Testis (tissue), 3 donors: ENCODE results near the gene UBE2E1. TPM values are rescaled to one million over a fixed set of nuclear protein-coding genes. Genes with fewer than 3 reads are reported as not detected.

Experiments used
- DNase-seq: peaks from one replicate; pipeline ENCODE4 v3.0.0-alpha.2; 2019
- H3K27ac ChIP-seq, 2 donors: fragments of 200-600 bp; sonication (generic); one replicate each; pipeline ENCODE4 v1.5.1; 2019
- H3K27me3 ChIP-seq: fragments of 200-600 bp; sonication (generic); one replicate; pipeline ENCODE4 v1.5.1; 2019
- H3K36me3 ChIP-seq: fragments of 200-600 bp; sonication (generic); one replicate; pipeline ENCODE4 v1.5.1; 2017; ENCODE audit warnings: low read depth; ENCODE audit errors: missing control alignments
- H3K4me1 ChIP-seq: fragments of 200-600 bp; sonication (generic); one replicate; pipeline ENCODE4 v1.5.1; 2019
- H3K4me3 ChIP-seq, 2 donors: fragments of 200-600 bp; sonication (generic); one replicate each; pipeline ENCODE4 v1.5.1; 2017 to 2019
- H3K9me3 ChIP-seq: fragments of 200-600 bp; sonication (generic); one replicate; pipeline ENCODE4 v1.5.1; 2017
- CTCF ChIP-seq, 3 experiments: fragments of 450-650 bp in 2 of 3; fragments of 200-600 bp in 1 of 3; sonication (generic) in 1 of 3; IDR thresholded peaks; one replicate each; pipeline ENCODE4 v1.5.1; 2016 to 2019; ENCODE audit warnings: antibody characterized with exemption in 3 of 3, mild to moderate bottlenecking in 2 of 3, moderate library complexity in 1 of 3
- POLR2A ChIP-seq: fragments of 450-650 bp; IDR thresholded peaks from one replicate; pipeline ENCODE4 v1.6.1; 2017; ENCODE audit warnings: antibody characterized with exemption, mild to moderate bottlenecking, moderate library complexity
- WGBS, 2 donors: methylation state at CpG; one replicate each; pipeline ENCODE4 v1.1.5; 2018; 5-methylcytosine and 5-hydroxymethylcytosine counted together
- intact Hi-C: fragments of 100-400 bp; cut with DNase I; formaldehyde crosslinking; loops from one replicate; pipeline ENCODE4 v1.15.1; 2023; ENCODE audit warnings: low total_unique reads
- polyA plus RNA-seq: library from polyadenylated mRNA; stranded (reverse); fragments of 350-450 nt; fragmentation: Illumina TruSeq; extraction: RNeasy Lipid Tissue Mini Kit (QIAGEN cat#74804); gene quantifications from one replicate; pipeline ENCODE4 v1.2.3, GENCODE V29; 2014; ENCODE audit warnings: low read depth, low replicate concordance; ENCODE audit not compliant: insufficient read depth
- total RNA-seq, 2 donors: library from RNA; depleted of rRNA; stranded (reverse); fragments of >200 nt; gene quantifications; one replicate each; pipeline ENCODE4 v1.2.3, GENCODE V29; 2016

UBE2E1 gene
- total and polyA plus RNA-seq, 3 donors from 2014 or later: 68.7 to 89.5 (median 82.2) TPM

GRCh38 chr3:23920151-23920655, 114.4 kb downstream of the UBE2E1 start:
- H3K36me3 ChIP-seq: no peaks in the 10 kb centered on the region
- no peak overlapping the region for H3K4me3 ChIP-seq
- intact Hi-C loops: no loop called here
- TF ChIP-seq POLR2A (no peak), CTCF (IDR thresholded peaks at IDR 0.05) (no peak)
- WGBS, 2 donors: 84% methylated on average over 5 of the region's 5 CpGs
- no peak overlapping the region for H3K27ac ChIP-seq
- H3K4me1 ChIP-seq: peaks cover 6% of the 10 kb centered on the region
- no peaks in the 10 kb centered on the region for H3K9me3 ChIP-seq
- DNase-seq: no peak
- no peaks in the 10 kb centered on the region for H3K27me3 ChIP-seq

GRCh38 chr3:23921052-23921511, 115.3 kb downstream of the UBE2E1 start:
- DNase-seq: no peak
- Histone ChIP-seq H3K4me3 (no peak overlapping the region), H3K4me1 (peaks cover 6% of the 10 kb centered on the region), H3K9me3 (no peaks in the 10 kb centered on the region), H3K27me3 (no peaks in the 10 kb centered on the region), H3K36me3 (no peaks in the 10 kb centered on the region), H3K27ac (no peak overlapping the region)
- 84 to 88% methylated on average over 3 of the region's 3 CpGs for WGBS, 2 donors
- intact Hi-C loops: no loop called here
- TF ChIP-seq CTCF (IDR thresholded peaks at IDR 0.05): no peak
- TF ChIP-seq POLR2A: no peak

DNA sequence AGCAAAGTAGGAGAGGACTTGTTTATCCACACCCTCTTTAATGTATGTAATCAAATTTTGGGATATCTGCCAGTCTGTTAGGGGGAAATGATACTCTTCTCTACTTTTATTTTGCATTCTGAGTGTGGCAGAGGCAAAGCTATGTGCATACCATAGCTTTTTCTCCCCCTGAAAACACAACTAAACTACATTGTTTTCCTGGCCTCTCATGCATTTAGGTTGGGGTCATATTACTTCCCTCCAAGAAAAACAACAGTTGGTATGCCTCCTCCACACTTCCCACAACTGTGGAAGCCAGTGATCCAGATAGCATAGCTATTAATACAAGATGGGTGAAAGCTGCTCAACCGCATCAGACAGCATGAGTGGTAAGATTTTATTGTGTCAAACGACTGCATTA, 118.0 kb downstream of the UBE2E1 start:
- intact Hi-C loops: no loop called here
- Histone ChIP-seq H3K4me3 (no peak overlapping the region), H3K4me1 (peaks cover 3% of the 10 kb centered on the region), H3K36me3 (no peaks in the 10 kb centered on the region), H3K9me3 (no peaks in the 10 kb centered on the region), H3K27me3 (no peaks in the 10 kb centered on the region), H3K27ac (no peak overlapping the region)
- 66 to 74% methylated on average over 2 of the region's 2 CpGs for WGBS, 2 donors
- TF ChIP-seq POLR2A (no peak), CTCF (IDR thresholded peaks at IDR 0.05) (no peak)
- no peak for DNase-seq

- TF ChIP-seq CTCF (IDR thresholded peaks at IDR 0.05) (no peak), POLR2A (no peak)
- WGBS, 2 donors: 92 to 96% methylated on average over 7 of the region's 7 CpGs
- intact Hi-C loops: no loop called here
- H3K4me1 ChIP-seq: no peaks in the 10 kb centered on the region
- no peak for DNase-seq
- no peak overlapping the region for H3K27ac ChIP-seq
- H3K36me3 ChIP-seq: no peaks in the 10 kb centered on the region
- no peaks in the 10 kb centered on the region for H3K9me3 ChIP-seq
- no peak overlapping the region for H3K4me3 ChIP-seq
- no peaks in the 10 kb centered on the region for H3K27me3 ChIP-seq
Measured at GRCh38 chr3:23926246-23926645, 120.5 kb downstream of the UBE2E1 start.

- no peaks in the 10 kb centered on the region for H3K9me3 ChIP-seq
- no peaks in the 10 kb centered on the region for H3K4me1 ChIP-seq
- no peaks in the 10 kb centered on the region for H3K36me3 ChIP-seq
- DNase-seq: no peak
- no peak overlapping the region for H3K4me3 ChIP-seq
- WGBS, 2 donors: 85 to 87% methylated on average over 3 of the region's 3 CpGs
- intact Hi-C loops: no loop called here
- no peak overlapping the region for H3K27ac ChIP-seq
- TF ChIP-seq CTCF (IDR thresholded peaks at IDR 0.05) (no peak), POLR2A (no peak)
- H3K27me3 ChIP-seq: no peaks in the 10 kb centered on the region
Measured at GRCh38 chr3:23926736-23927135, 121.0 kb downstream of the UBE2E1 start.
